GM12892 (cell line): ENCODE results near the gene OCA2.

Experiments
- DNase-seq: peaks from one replicate; pipeline ENCODE4 v3.0.0; 2011; ENCODE audit not compliant: insufficient read length
- FAIRE-seq: peaks from 2 replicates; lab custom pipeline; 2011; peaks lifted over from hg19 to GRCh38; lab: Jason Lieb, UNC
- POLR2A ChIP-seq: IDR thresholded peaks from 2 replicates; pipeline ENCODE4 v1.6.1; 2011; ENCODE audit warnings: low read depth, low read length, control low read depth
- POLR2AphosphoS5 ChIP-seq: IDR thresholded peaks from 2 replicates; pipeline ENCODE4 v1.6.1; 2011; ENCODE audit warnings: low read depth, low read length, control low read depth
- TAF1 ChIP-seq: IDR thresholded peaks from 2 replicates; pipeline ENCODE4 v1.6.1; 2011; ENCODE audit warnings: low read depth, mild to moderate bottlenecking, control low read depth, low read length, borderline replicate concordance

OCA2 gene

DNA sequence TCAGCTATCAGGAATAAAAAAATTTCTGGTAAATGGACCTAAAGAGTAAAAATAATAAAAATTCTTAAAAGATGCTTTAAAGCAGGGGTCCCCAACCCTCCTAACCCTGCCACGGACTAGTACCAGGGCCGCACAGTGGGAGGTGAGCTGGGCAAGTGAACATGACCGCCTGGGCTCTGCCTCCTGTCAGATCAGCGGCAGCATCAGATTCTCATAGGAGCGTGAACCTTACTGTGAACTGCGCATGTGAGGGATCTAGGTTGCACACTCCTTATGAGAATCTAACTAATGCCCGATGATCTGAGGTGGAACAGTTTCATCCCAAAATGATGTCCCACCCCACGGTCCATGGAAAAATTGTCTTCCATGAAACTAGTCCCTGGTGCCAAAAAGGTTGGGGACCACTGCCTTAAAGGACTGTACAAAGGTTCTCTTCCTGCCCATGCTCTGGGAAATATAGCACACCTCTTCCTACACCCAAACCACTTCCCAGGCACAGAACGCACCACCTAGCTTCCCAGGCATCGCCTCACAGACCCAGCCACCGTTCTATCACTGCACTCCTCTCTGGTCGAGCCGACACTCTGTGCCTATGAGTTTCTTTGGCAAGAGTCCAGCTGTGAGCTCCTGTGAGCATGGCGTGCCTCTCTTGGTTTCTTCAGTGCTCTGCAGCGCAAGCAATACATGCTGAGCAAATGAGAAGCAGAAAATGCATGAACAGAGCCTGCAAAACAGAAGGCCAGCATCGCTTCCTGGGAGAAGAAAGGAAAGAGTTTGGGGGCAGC lies 104.9 kb downstream of the OCA2 start:
- DNase-seq (no peak), FAIRE-seq (no peak)
- TF ChIP-seq POLR2A: no peak
- TF ChIP-seq POLR2AphosphoS5: no peak
- no peak for TF ChIP-seq TAF1

DNA sequence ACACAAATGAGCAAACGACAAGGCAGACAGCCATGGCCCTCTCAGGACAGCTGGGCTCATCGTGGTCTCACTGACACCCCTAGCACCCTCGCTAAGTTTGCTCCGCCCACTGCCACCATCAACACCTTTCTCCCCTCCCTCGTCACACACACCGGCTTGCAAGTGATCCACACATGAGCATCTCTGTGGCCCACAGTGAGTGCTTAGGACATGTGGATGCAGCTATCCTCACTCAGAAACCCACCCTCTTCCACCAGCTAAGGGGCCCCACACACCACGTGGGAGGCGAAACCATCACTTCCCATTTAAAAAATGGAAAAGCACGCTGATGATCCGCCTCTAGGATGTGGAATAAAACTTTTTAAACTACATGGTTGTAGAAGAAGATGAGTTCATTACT lies 105.6 kb downstream of the OCA2 start:
- TF ChIP-seq POLR2A: no peak
- no peak for TF ChIP-seq TAF1
- no peak for TF ChIP-seq POLR2AphosphoS5
- FAIRE-seq (no peak), DNase-seq (no peak)

- FAIRE-seq (no peak), DNase-seq (no peak)
- no peak for TF ChIP-seq TAF1
- no peak for TF ChIP-seq POLR2AphosphoS5
- no peak for TF ChIP-seq POLR2A
Observed at GRCh38 chr15:27990521-27991515, 108.3 kb downstream of the OCA2 start.

GRCh38 chr15:27989838-27990237 lies 109.3 kb downstream of the OCA2 start:
- FAIRE-seq (no peak), DNase-seq (no peak)
- no peak for TF ChIP-seq POLR2AphosphoS5
- TF ChIP-seq TAF1: no peak
- TF ChIP-seq POLR2A: no peak

DNA sequence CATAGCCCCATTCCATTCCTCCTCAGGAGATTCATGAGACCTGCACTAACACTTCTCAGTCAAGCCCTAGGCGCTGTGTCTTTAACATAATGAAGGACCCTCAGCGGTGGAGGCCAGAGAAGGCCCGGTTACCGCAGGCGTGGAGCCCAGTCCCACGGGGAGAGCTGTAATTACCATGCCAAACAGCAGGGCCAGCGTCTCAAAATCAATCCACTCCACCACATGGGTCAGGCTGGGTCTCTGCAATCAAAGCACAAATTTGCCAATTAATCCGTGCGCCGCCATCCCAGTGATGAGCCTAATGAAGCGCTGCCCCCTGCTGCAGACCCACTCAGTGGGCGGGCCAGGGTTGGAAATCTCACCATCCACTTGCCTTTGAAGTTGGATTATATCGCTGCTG lies 109.7 kb downstream of the OCA2 start:
- TF ChIP-seq POLR2A (no peak), POLR2AphosphoS5 (no peak), TAF1 (no peak)
- FAIRE-seq: no peak
- DNase-seq: no peak

GRCh38 chr15:27985099-27985498 lies 114.0 kb downstream of the OCA2 start:
- TF ChIP-seq POLR2A (no peak), POLR2AphosphoS5 (no peak), TAF1 (no peak)
- DNase-seq: no peak
- no peak for FAIRE-seq

- DNase-seq: no peak
- FAIRE-seq: no peak
Observed at GRCh38 chr15:27983496-27983895, 115.6 kb downstream of the OCA2 start.

DNA sequence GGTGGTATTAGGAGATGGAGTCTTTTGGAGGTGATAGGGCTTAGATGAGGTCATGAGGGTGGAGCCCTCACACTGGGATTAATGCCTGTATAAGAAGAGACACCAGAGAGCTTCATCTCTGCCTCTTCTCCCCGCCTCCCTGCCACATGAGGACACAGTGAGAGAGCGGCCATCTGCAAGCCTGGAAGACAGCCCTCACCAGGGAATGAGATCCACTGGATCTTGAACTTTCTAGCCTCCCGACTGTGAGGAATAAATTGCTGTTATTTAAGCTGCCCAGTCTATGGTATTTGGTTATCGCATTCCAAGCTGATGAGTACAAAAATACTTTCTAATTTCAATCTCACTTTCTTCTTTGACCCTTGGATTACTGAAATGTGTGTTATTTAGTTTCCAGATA lies 121.4 kb downstream of the OCA2 start:
- TF ChIP-seq POLR2AphosphoS5 (no peak), TAF1 (no peak), POLR2A (no peak)
- DNase-seq: no peak
- no peak for FAIRE-seq

More at GRCh38 chr15:27983496-27983895, 115.6 kb downstream of the OCA2 start:
- TF ChIP-seq POLR2AphosphoS5 (no peak), POLR2A (no peak), TAF1 (no peak)

DNA sequence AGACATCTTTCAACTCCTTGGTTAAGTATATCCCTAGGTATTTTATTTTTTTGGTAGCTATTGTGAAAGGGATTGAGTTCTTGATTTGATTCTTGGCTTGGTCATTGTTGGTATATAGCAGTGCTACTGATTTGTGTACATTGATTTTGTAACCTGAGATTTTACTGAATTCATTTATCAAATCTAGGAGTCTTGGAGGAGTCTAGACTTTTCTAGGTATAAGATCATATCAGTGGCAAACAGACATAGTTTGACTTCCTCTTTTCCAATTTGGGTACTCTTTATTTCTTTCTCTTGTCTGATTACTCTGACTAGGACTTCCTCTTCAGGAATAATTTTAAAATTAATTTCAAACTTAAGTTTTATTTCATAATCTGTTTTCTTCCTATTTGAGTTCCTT lies 125.2 kb downstream of the OCA2 start:
- FAIRE-seq (no peak), DNase-seq (no peak)
- no peak for TF ChIP-seq POLR2AphosphoS5
- TF ChIP-seq POLR2A: no peak
- no peak for TF ChIP-seq TAF1

- DNase-seq: no peak
- TF ChIP-seq TAF1 (no peak), POLR2AphosphoS5 (no peak), POLR2A (no peak)
- FAIRE-seq: no peak
Observed at GRCh38 chr15:27970661-27971392, 128.3 kb downstream of the OCA2 start.

DNA sequence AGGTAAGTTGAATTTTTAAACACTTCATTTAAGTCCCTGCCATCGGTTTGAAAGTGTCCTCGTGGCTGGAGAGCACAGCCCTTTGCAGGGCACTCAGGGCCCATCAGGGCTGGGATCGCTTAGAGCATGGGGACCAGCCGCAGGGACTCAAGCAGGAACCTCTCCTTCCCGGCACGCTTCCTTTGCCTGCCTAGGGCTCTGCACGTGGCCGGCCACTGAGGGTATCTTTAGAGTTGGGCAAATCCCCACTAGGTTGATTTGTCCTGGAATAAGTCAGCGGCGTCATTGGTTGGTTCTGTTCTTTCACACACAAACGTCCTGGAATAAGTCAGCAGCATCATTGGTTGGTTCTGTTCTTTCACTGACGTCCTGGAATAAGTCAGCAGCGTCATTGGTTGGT lies 131.6 kb downstream of the OCA2 start:
- no peak for DNase-seq
- FAIRE-seq: no peak
- no peak for TF ChIP-seq POLR2A
- no peak for TF ChIP-seq TAF1
- no peak for TF ChIP-seq POLR2AphosphoS5
